Transverse colon (tissue), 4 donors: Measurements from ENCODE around the gene NUP85. TPM values are rescaled to one million over a fixed set of nuclear protein-coding genes. Genes with fewer than 3 reads are reported as not detected.

Source experiments
- DNase-seq: peaks from one replicate; pipeline ENCODE4 v3.0.0-alpha.2; 2019
- H3K27ac ChIP-seq, 4 donors: fragments of 200-600 bp; sonication (generic); 2 replicates each; pipeline ENCODE4 v1.5.1; 2016 to 2018; ENCODE audit warnings: inconsistent platforms in 4 of 4
- H3K27me3 ChIP-seq: fragments of 200-600 bp; sonication (generic); 2 replicates; pipeline ENCODE4 v1.5.1; 2017; ENCODE audit warnings: inconsistent platforms
- H3K36me3 ChIP-seq, 4 donors: fragments of 200-600 bp; sonication (generic); 2 replicates each; pipeline ENCODE4 v1.5.1; 2017 to 2019; ENCODE audit warnings: inconsistent platforms in 4 of 4
- H3K4me1 ChIP-seq, 4 donors: fragments of 200-600 bp; sonication (generic); 2 replicates each; pipeline ENCODE4 v1.5.1; 2017 to 2020; ENCODE audit warnings: inconsistent platforms in 4 of 4
- H3K4me3 ChIP-seq, 4 donors: fragments of 200-600 bp; sonication (generic); 1 replicate in 1 of 4; 2 replicates in 3 of 4; pipeline versions ENCODE4 v1.5.1 to v1.6.1; 2017 to 2019; ENCODE audit warnings: inconsistent platforms in 4 of 4
- H3K9me3 ChIP-seq, 2 donors: fragments of 200-600 bp; sonication (generic); 2 replicates each; pipeline ENCODE4 v1.5.1; 2017 to 2019; ENCODE audit warnings: inconsistent platforms in 2 of 2
- EP300 ChIP-seq: sonication (generic); formaldehyde crosslinking; IDR thresholded peaks from one replicate; pipeline ENCODE4 v1.6.1; 2017; ENCODE audit warnings: antibody characterized with exemption, low read depth
- POLR2A ChIP-seq: fragments of 450-650 bp; IDR thresholded peaks from one replicate; pipeline ENCODE4 v1.6.1; 2016; ENCODE audit warnings: antibody characterized with exemption, mild to moderate bottlenecking, moderate library complexity
- POLR2AphosphoS5 ChIP-seq, 3 donors: sonication (generic); formaldehyde crosslinking; IDR thresholded peaks; one replicate each; pipeline ENCODE4 v1.6.1; 2016; ENCODE audit warnings: antibody characterized with exemption in 3 of 3
- WGBS, 2 donors: methylation state at CpG; one replicate each; pipeline ENCODE4 v1.1.5; 2018; ENCODE audit warnings: low coverage in 1 of 2; 5-methylcytosine and 5-hydroxymethylcytosine counted together
- in situ Hi-C, 4 donors: fragments of 200-750 bp; cut with MboI; loops; one replicate each; pipeline versions ENCODE4 v1.15.0 to v1.15.1; 2017; ENCODE audit warnings: low sequenced_read_pairs in 3 of 4, low pct_ligation_motif_present in 1 of 4, low pct_unique_long_range_greater_than_20kb in 1 of 4
- intact Hi-C: fragments of 100-400 bp; cut with DNase I; formaldehyde crosslinking; loops from one replicate; pipeline ENCODE4 v1.15.1; 2023; ENCODE audit warnings: low total_unique reads
- total RNA-seq, 4 donors: library from RNA; depleted of rRNA; stranded (reverse); fragments of >200 nt; gene quantifications; one replicate each; pipeline ENCODE4 v1.1.0, GENCODE V29; 2016
- TF ChIP-seq, protein P1 (sequence below), 5 experiments: fragments of 200-600 bp in 3 of 5; fragments of 450-650 bp in 2 of 5; sonication (generic) in 3 of 5; IDR thresholded peaks; 1 replicate in 2 of 5; 2 replicates in 3 of 5; pipeline ENCODE4 v1.5.1; 2016 to 2017; ENCODE audit warnings: antibody characterized with exemption in 5 of 5, inconsistent platforms in 3 of 5, mild to moderate bottlenecking in 2 of 5, moderate library complexity in 1 of 5

Gene NUP85
- total RNA-seq, 4 donors from 2014 or later = 13.1 to 204 (median 31.8) TPM

DNA sequence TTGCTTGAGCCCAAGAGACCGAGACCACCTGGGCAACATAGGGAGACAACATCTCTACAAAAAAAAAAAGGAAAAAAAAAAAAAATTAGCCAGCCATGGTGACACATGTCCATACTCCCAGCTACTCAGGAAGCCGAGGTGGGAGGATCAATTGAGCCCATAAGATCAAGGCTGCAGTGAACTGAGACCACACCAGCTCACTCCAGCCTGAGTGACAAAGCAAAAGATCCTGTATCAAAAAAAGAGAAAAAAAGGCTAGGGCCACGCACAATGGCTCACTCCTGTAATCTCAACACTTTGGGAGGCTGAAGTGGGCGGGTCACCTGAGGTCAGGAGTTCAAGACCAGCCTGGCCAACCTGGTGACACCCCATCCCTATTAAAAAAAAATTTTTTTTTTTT lies 36.5 kb upstream of the NUP85 start:
- H3K27ac ChIP-seq = no peak overlapping the region
- DNase-seq = no peak
- intact Hi-C loops = no loop called here
- TF ChIP-seq EP300 (no peak), POLR2AphosphoS5 (IDR thresholded peaks at IDR 0.05) (no peak), POLR2A (no peak)
- TF ChIP-seq, protein P1, sequence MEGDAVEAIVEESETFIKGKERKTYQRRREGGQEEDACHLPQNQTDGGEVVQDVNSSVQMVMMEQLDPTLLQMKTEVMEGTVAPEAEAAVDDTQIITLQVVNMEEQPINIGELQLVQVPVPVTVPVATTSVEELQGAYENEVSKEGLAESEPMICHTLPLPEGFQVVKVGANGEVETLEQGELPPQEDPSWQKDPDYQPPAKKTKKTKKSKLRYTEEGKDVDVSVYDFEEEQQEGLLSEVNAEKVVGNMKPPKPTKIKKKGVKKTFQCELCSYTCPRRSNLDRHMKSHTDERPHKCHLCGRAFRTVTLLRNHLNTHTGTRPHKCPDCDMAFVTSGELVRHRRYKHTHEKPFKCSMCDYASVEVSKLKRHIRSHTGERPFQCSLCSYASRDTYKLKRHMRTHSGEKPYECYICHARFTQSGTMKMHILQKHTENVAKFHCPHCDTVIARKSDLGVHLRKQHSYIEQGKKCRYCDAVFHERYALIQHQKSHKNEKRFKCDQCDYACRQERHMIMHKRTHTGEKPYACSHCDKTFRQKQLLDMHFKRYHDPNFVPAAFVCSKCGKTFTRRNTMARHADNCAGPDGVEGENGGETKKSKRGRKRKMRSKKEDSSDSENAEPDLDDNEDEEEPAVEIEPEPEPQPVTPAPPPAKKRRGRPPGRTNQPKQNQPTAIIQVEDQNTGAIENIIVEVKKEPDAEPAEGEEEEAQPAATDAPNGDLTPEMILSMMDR (IDR thresholded peaks at IDR 0.05) = no peak
- no peaks in the 10 kb centered on the region for H3K9me3 ChIP-seq
- no peaks in the 10 kb centered on the region for H3K27me3 ChIP-seq
- in situ Hi-C loops = no loop called here
- 67 to 91% methylated on average over 1 to 4 of the region's 4 CpGs for WGBS, 2 donors
- peaks cover 0 to 3% (median 0%) of the 10 kb centered on the region in 4 donors for H3K4me1 ChIP-seq
- no peak overlapping the region for H3K4me3 ChIP-seq
- peaks cover 0 to 57% (median 20%) of the 10 kb centered on the region in 4 donors for H3K36me3 ChIP-seq

DNA sequence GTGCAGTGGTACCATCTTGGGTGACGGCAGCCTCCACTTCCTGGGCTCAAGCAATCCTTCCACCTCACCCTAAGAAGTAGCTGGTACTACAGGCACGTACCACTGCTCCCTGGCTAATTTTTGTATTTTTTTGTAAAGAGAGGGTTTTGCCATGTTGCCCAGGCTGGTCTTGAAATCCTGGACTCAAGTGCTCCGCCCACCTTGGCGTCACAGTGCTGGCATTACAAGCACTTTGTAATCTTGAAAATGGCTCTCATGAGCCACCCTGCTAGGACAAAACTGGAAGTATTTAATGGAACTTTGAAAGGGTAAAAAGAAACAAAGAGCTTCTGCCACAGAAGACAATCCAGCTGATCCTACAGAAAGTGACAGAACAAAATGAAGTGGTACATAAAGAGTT lies 32.0 kb upstream of the NUP85 start:
- TF ChIP-seq EP300 (no peak), POLR2AphosphoS5 (IDR thresholded peaks at IDR 0.05) (no peak), POLR2A (no peak)
- TF ChIP-seq, protein P1 (IDR thresholded peaks at IDR 0.05) = no peak
- 90 to 100% methylated on average over 1 to 4 of the region's 4 CpGs for WGBS, 2 donors
- in situ Hi-C loops = loop anchor here in 3 of 4 donors (10.0 kb wide), 1 partner anchor 59 kb away; no protein-coding TSS in a partner anchor
- intact Hi-C loops = loop anchor here (5.0 kb wide), 1 partner anchor 61 kb away; no protein-coding TSS in a partner anchor
- Histone ChIP-seq H3K4me3 (no peak overlapping the region), H3K27me3 (no peaks in the 10 kb centered on the region), H3K36me3 (peaks cover 1 to 66% (median 28%) of the 10 kb centered on the region in 4 donors), H3K9me3 (no peaks in the 10 kb centered on the region), H3K27ac (no peak overlapping the region), H3K4me1 (peaks cover 0 to 3% (median 0%) of the 10 kb centered on the region in 4 donors)
- no peak for DNase-seq

- in situ Hi-C loops = loop anchor here in 3 of 4 donors (10.0 to 25.0 kb wide), 2 partner anchors 60 to 213 kb away; partner anchors contain the start of gene HID1 (in 1 of the 3)
- intact Hi-C loops = loop anchor here (5.0 kb wide), 1 partner anchor 63 kb away; no protein-coding TSS in a partner anchor
- peaks cover 1 to 65% (median 26%) of the 10 kb centered on the region in 4 donors for H3K36me3 ChIP-seq
Measured at GRCh38 chr17:75174996-75175395, 30.5 kb upstream of the NUP85 start.

GRCh38 chr17:75176625-75177024 lies 28.9 kb upstream of the NUP85 start:
- H3K9me3 ChIP-seq = no peaks in the 10 kb centered on the region
- H3K27ac ChIP-seq = no peak overlapping the region
- no peak for TF ChIP-seq POLR2A
- TF ChIP-seq, protein P1 (IDR thresholded peaks at IDR 0.05) = no peak
- TF ChIP-seq POLR2AphosphoS5 (IDR thresholded peaks at IDR 0.05) = no peak
- TF ChIP-seq EP300 = no peak
- DNase-seq = no peak
- no peaks in the 10 kb centered on the region for H3K27me3 ChIP-seq
- H3K36me3 ChIP-seq = peaks cover 1 to 59% (median 26%) of the 10 kb centered on the region in 4 donors
- peaks cover 5 to 26% (median 11%) of the 10 kb centered on the region in 4 donors for H3K4me1 ChIP-seq
- intact Hi-C loops = no loop called here
- WGBS, 2 donors = 65 to 85% methylated on average over 2 to 5 of the region's 5 CpGs
- no peak overlapping the region for H3K4me3 ChIP-seq
- in situ Hi-C loops = loop anchor here in 3 of 4 donors (10.0 to 25.0 kb wide), 2 partner anchors 62 to 214 kb away; partner anchors contain the start of gene HID1 (in 1 of the 3)

More at GRCh38 chr17:75174996-75175395, 30.5 kb upstream of the NUP85 start:
- 86 to 96% methylated on average over 5 to 11 of the region's 11 CpGs for WGBS, 2 donors
- TF ChIP-seq POLR2AphosphoS5 (IDR thresholded peaks at IDR 0.05) (no peak), EP300 (no peak), POLR2A (no peak)
- TF ChIP-seq, protein P1 (IDR thresholded peaks at IDR 0.05) = no peak
- no peaks in the 10 kb centered on the region for H3K27me3 ChIP-seq
- H3K4me1 ChIP-seq = peaks cover 0 to 14% (median under 1%) of the 10 kb centered on the region in 4 donors
- no peak overlapping the region for H3K27ac ChIP-seq
- no peaks in the 10 kb centered on the region for H3K9me3 ChIP-seq
- no peak overlapping the region for H3K4me3 ChIP-seq
- DNase-seq = no peak
